ENCODE results near the gene FGF8. TPM values are rescaled to one million over a fixed set of nuclear protein-coding genes. Genes with fewer than 3 reads are reported as not detected.
"Not testable (repeated sequence)": the region's sequence is repeated elsewhere in the genome, so short reads cannot be mapped to it uniquely, and the experiment has no call there.

FGF8 gene
- 1 to 10 TPM; 6.8 to 8.9 (median 8.1) TPM for polyA plus RNA-seq (ENCODE audit: insufficient read length in 4 of 4)

GRCh38 chr10:101775273-101776160 lies at the start of gene FGF8:
FGF8 (minus strand) TSS chr10:101776114; CDS start chr10:101775900, 214 bp downstream.
- no peak for DNase-seq (ENCODE audit: low read depth in 4 of 4, low spot score in 3 of 4)

- no peak for DNase-seq (ENCODE audit: low read depth in 4 of 4, low spot score in 3 of 4)
These were observed 48.8 kb upstream of the FGF8 start for GRCh38 chr10:101824736-101825135.

- DNase-seq (ENCODE audit: low read depth in 4 of 4, low spot score in 3 of 4), result no peak
These were observed 43.1 kb upstream of the FGF8 start for GRCh38 chr10:101818872-101819633.

GRCh38 chr10:101818119-101818871 lies 42.4 kb upstream of the FGF8 start, which contains the start of gene OGA:
OGA (minus strand) TSS chr10:101818444; CDS start chr10:101818022, 422 bp downstream.
- peak; percentile 95 to 98 (median 96) for DNase-seq (ENCODE audit: low read depth in 4 of 4, low spot score in 3 of 4)

- DNase-seq (ENCODE audit: low read depth in 4 of 4, low spot score in 3 of 4), result peak in 3 of 4 donors; percentile 65 to 84 (median 73)
These were observed 41.6 kb upstream of the FGF8 start for GRCh38 chr10:101817337-101818118.

- no peak for DNase-seq (ENCODE audit: low read depth in 4 of 4, low spot score in 3 of 4)
These were observed 41.0 kb upstream of the FGF8 start for GRCh38 chr10:101816913-101817336.

GRCh38 chr10:101816376-101816775 lies 40.5 kb upstream of the FGF8 start:
- no peak for DNase-seq (ENCODE audit: low read depth in 4 of 4, low spot score in 3 of 4)

GRCh38 chr10:101814466-101815071 lies 38.7 kb upstream of the FGF8 start:
- no peak for DNase-seq (ENCODE audit: low read depth in 4 of 4, low spot score in 3 of 4)

GRCh38 chr10:101812606-101813005 lies 36.7 kb upstream of the FGF8 start:
- DNase-seq (ENCODE audit: low read depth in 4 of 4, low spot score in 3 of 4), result no peak

- DNase-seq (ENCODE audit: low read depth in 4 of 4, low spot score in 3 of 4), result no peak
These were observed 31.2 kb upstream of the FGF8 start for GRCh38 chr10:101807158-101807557.

GRCh38 chr10:101803511-101803910 lies 27.6 kb upstream of the FGF8 start:
- DNase-seq (ENCODE audit: low read depth in 4 of 4, low spot score in 3 of 4), result no peak

- no peak for DNase-seq (ENCODE audit: low read depth in 4 of 4, low spot score in 3 of 4)
These were observed 21.6 kb upstream of the FGF8 start for GRCh38 chr10:101797403-101798059.

- DNase-seq (ENCODE audit: low read depth in 4 of 4, low spot score in 3 of 4), result no peak
These were observed 17.6 kb upstream of the FGF8 start for GRCh38 chr10:101793526-101793925.

- no peak for DNase-seq (ENCODE audit: low read depth in 4 of 4, low spot score in 3 of 4)
These were observed 13.8 kb upstream of the FGF8 start for GRCh38 chr10:101789686-101790085.

GRCh38 chr10:101789231-101789630 lies 13.3 kb upstream of the FGF8 start:
- DNase-seq (ENCODE audit: low read depth in 4 of 4, low spot score in 3 of 4), result not testable (repeated sequence)

- DNase-seq (ENCODE audit: low read depth in 4 of 4, low spot score in 3 of 4), result no peak
These were observed 9.9 kb upstream of the FGF8 start for GRCh38 chr10:101785801-101786200.

- no peak for DNase-seq (ENCODE audit: low read depth in 4 of 4, low spot score in 3 of 4)
These were observed 8.6 kb upstream of the FGF8 start for GRCh38 chr10:101784558-101784957.

- DNase-seq (ENCODE audit: low read depth in 4 of 4, low spot score in 3 of 4), result no peak
These were observed 7.8 kb upstream of the FGF8 start for GRCh38 chr10:101783736-101784118.
